ENCODE data around the gene PEX12.

Gene PEX12

GRCh38 chr17:35609831-35610230 is 31.5 kb upstream of the PEX12 start:
- Histone ChIP-seq H3K4me3 (IDR thresholded peaks at IDR 0.05; ENCODE audit: insufficient read depth, low read depth, low read length) (no peak overlapping the region), H3K4me2 (no peak overlapping the region), H3K27me3 (ENCODE audit: insufficient read depth, low read depth) (no peaks in the 10 kb centered on the region), H3K79me2 (ENCODE audit: insufficient read depth, low read depth) (no peaks in the 10 kb centered on the region), H3K36me3 (ENCODE audit: insufficient read depth) (no peaks in the 10 kb centered on the region), H3K9ac (no peak overlapping the region), H4K20me1 (ENCODE audit: insufficient read depth) (no peaks in the 10 kb centered on the region), H2AFZ (ENCODE audit: low read depth) (no peak overlapping the region), H3K27ac (no peak overlapping the region), H3K4me1 (ENCODE audit: low read depth, poor library complexity, severe bottlenecking) (no peaks in the 10 kb centered on the region)
- TF ChIP-seq, protein P1, sequence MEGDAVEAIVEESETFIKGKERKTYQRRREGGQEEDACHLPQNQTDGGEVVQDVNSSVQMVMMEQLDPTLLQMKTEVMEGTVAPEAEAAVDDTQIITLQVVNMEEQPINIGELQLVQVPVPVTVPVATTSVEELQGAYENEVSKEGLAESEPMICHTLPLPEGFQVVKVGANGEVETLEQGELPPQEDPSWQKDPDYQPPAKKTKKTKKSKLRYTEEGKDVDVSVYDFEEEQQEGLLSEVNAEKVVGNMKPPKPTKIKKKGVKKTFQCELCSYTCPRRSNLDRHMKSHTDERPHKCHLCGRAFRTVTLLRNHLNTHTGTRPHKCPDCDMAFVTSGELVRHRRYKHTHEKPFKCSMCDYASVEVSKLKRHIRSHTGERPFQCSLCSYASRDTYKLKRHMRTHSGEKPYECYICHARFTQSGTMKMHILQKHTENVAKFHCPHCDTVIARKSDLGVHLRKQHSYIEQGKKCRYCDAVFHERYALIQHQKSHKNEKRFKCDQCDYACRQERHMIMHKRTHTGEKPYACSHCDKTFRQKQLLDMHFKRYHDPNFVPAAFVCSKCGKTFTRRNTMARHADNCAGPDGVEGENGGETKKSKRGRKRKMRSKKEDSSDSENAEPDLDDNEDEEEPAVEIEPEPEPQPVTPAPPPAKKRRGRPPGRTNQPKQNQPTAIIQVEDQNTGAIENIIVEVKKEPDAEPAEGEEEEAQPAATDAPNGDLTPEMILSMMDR (conservative IDR thresholded peaks at IDR 0.05; ENCODE audit: low read depth, low read length): no peak

DNA sequence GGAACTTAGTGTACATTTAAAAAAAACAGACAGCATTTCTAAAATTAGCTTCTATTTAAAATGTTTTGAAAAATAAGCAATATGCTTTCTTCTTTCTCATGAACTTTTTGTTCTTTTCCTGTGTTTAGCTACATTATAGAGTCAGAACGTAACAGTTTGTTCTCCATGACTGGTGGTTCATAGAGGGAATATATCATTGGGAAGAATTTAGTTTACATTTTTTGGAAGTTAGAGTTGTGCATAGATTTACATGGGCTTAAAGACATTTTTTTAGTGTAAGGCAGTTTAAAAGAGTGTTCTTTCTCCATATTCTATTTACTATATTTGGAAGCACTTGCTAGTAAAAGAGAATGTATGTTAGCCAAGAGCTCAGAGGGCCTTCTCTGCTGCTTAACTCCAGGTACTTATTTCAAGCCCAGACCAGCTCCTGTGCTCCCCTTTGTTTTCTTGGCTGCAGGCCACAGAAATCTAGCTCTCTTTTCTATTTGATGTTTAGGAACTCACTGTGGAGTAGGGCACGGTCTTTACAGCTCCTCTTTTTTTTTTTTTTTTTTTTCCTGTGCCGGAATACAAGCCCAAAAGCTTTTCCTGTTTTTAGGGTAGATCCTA is 29.0 kb upstream of the PEX12 start:
- no peaks in the 10 kb centered on the region for H3K36me3 ChIP-seq (ENCODE audit: insufficient read depth)

GRCh38 chr17:35605678-35606077 is 27.3 kb upstream of the PEX12 start:
- H4K20me1 ChIP-seq (ENCODE audit: insufficient read depth): no peaks in the 10 kb centered on the region
- H3K36me3 ChIP-seq (ENCODE audit: insufficient read depth): no peaks in the 10 kb centered on the region
- H3K4me2 ChIP-seq: no peak overlapping the region
- no peak overlapping the region for H3K4me3 ChIP-seq (IDR thresholded peaks at IDR 0.05; ENCODE audit: insufficient read depth, low read depth, low read length)
- H2AFZ ChIP-seq (ENCODE audit: low read depth): no peak overlapping the region
- H3K4me1 ChIP-seq (ENCODE audit: low read depth, poor library complexity, severe bottlenecking): no peaks in the 10 kb centered on the region
- no peak overlapping the region for H3K9ac ChIP-seq
- TF ChIP-seq, protein P1 (conservative IDR thresholded peaks at IDR 0.05; ENCODE audit: low read depth, low read length): no peak
- no peaks in the 10 kb centered on the region for H3K79me2 ChIP-seq (ENCODE audit: insufficient read depth, low read depth)
- no peak overlapping the region for H3K27ac ChIP-seq
- no peaks in the 10 kb centered on the region for H3K27me3 ChIP-seq (ENCODE audit: insufficient read depth, low read depth)

More for the DNA sequence above, 29.0 kb upstream of the PEX12 start:
- Histone ChIP-seq H3K27ac (no peak overlapping the region), H3K4me3 (IDR thresholded peaks at IDR 0.05; ENCODE audit: insufficient read depth, low read depth, low read length) (no peak overlapping the region), H3K9ac (no peak overlapping the region), H3K4me2 (no peak overlapping the region), H2AFZ (ENCODE audit: low read depth) (no peak overlapping the region), H3K79me2 (ENCODE audit: insufficient read depth, low read depth) (no peaks in the 10 kb centered on the region), H4K20me1 (ENCODE audit: insufficient read depth) (no peaks in the 10 kb centered on the region), H3K27me3 (ENCODE audit: insufficient read depth, low read depth) (no peaks in the 10 kb centered on the region), H3K4me1 (ENCODE audit: low read depth, poor library complexity, severe bottlenecking) (no peaks in the 10 kb centered on the region)
- TF ChIP-seq, protein P1 (conservative IDR thresholded peaks at IDR 0.05; ENCODE audit: low read depth, low read length): no peak

DNA sequence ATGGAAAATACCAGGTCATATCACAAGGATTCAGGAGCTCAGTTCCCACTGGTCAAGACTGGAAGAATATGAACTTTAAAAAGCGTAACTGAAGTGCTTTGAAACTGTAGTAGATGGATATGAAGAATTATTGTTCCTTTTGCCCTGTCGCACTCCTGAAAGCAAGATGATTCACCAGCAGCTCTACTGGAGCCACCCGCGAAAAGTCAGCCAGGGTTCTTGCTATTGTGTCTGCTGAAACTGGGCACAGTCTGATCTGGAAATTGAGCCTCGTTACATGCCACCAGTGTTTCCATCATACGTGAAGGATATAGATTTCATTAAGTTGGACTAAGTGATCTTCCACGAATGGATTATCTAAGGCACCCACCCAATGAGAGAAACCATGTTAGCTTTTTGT is 25.3 kb upstream of the PEX12 start:
- H3K9ac ChIP-seq: no peak overlapping the region
- no peak overlapping the region for H3K4me3 ChIP-seq (IDR thresholded peaks at IDR 0.05; ENCODE audit: insufficient read depth, low read depth, low read length)
- H3K4me2 ChIP-seq: no peak overlapping the region
- H3K4me1 ChIP-seq (ENCODE audit: low read depth, poor library complexity, severe bottlenecking): no peaks in the 10 kb centered on the region
- H3K27ac ChIP-seq: no peak overlapping the region
- H3K27me3 ChIP-seq (ENCODE audit: insufficient read depth, low read depth): no peaks in the 10 kb centered on the region
- H3K36me3 ChIP-seq (ENCODE audit: insufficient read depth): no peaks in the 10 kb centered on the region
- H4K20me1 ChIP-seq (ENCODE audit: insufficient read depth): no peaks in the 10 kb centered on the region
- no peak overlapping the region for H2AFZ ChIP-seq (ENCODE audit: low read depth)
- TF ChIP-seq, protein P1 (conservative IDR thresholded peaks at IDR 0.05; ENCODE audit: low read depth, low read length): no peak
- no peaks in the 10 kb centered on the region for H3K79me2 ChIP-seq (ENCODE audit: insufficient read depth, low read depth)
